GM20000 (cell line): Measurements from ENCODE around the gene PARD6G.

Experiments used
- DNase-seq: peaks from one replicate; pipeline ENCODE4 v3.0.0; 2012; ENCODE audit warnings: low spot score
- CTCF ChIP-seq: IDR thresholded peaks from 2 replicates; pipeline ENCODE4 v1.5.1; 2012; ENCODE audit warnings: mild to moderate bottlenecking, control low read depth; ENCODE audit errors: extremely low read depth, missing control alignments

Gene PARD6G

GRCh38 chr18:80145196-80145804 is 102.0 kb downstream of the PARD6G start:
- no peak for DNase-seq
- TF ChIP-seq CTCF = no peak

- no peak for DNase-seq
- TF ChIP-seq CTCF = no peak
These were observed 103.4 kb downstream of the PARD6G start for GRCh38 chr18:80143881-80144280.

- TF ChIP-seq CTCF = no peak
- no peak for DNase-seq
These were observed 106.8 kb downstream of the PARD6G start for GRCh38 chr18:80140455-80140985.

- no peak for TF ChIP-seq CTCF
- no peak for DNase-seq
These were observed 109.3 kb downstream of the PARD6G start for GRCh38 chr18:80137976-80138375.

GRCh38 chr18:80137137-80137536 is 110.2 kb downstream of the PARD6G start:
- no peak for TF ChIP-seq CTCF
- DNase-seq = no peak

GRCh38 chr18:80136679-80137078 is 110.6 kb downstream of the PARD6G start:
- DNase-seq = no peak
- TF ChIP-seq CTCF = no peak

- no peak for DNase-seq
- TF ChIP-seq CTCF = no peak
These were observed 112.2 kb downstream of the PARD6G start for GRCh38 chr18:80135136-80135535.
